CD4-positive, alpha-beta T cell (primary cell): ENCODE data around the gene CCR5AS.

ENCODE experiments used
- ATAC-seq: fragments of 200-7000 bp; cut with Tn5 transposase; one replicate; pipeline ENCODE4 v1.10.0; 2022; ENCODE audit warnings: mild to moderate bottlenecking; ENCODE audit not compliant: poor library complexity
- CTCF ChIA-PET: fragments of 350-600 bp; sonication (Branson Sonifier 250); formaldehyde crosslinking; loops from one replicate; lab custom pipeline; 2021; ENCODE audit warnings: antibody characterized with exemption, inconsistent platforms; lab: Charles Lee
- POLR2A ChIA-PET: fragments of 350-600 bp; sonication (Branson Sonifier 250); formaldehyde crosslinking; loops from one replicate; lab custom pipeline; 2021; ENCODE audit warnings: antibody characterized with exemption, inconsistent platforms; lab: Charles Lee
- DNase-seq, 14 experiments: peaks; one replicate each; pipeline ENCODE4 v3.0.0-alpha.2; 2013 to 2020; ENCODE audit warnings: mixed read lengths in 2 of 14
- H3K27ac ChIP-seq, 2 donors: one replicate each; pipeline versions ENCODE4 v1.5.1 to v1.7.0; 2013; ENCODE audit warnings: low read length in 2 of 2, low read depth in 1 of 2, mild to moderate bottlenecking in 1 of 2
- H3K27me3 ChIP-seq, 2 experiments: 1 replicate in 1 of 2; 2 replicates in 1 of 2; pipeline versions ENCODE4 v1.6.1 to v1.7.0; 2013; ENCODE audit warnings: low read length in 2 of 2, control low read depth in 1 of 2, mild to moderate bottlenecking in 1 of 2, moderate library complexity in 1 of 2; ENCODE audit not compliant: insufficient read depth in 2 of 2, control insufficient read depth in 1 of 2
- H3K36me3 ChIP-seq: one replicate; pipeline ENCODE4 v1.6.1; 2013; ENCODE audit warnings: low read length, control low read depth; ENCODE audit not compliant: insufficient read depth
- H3K4me1 ChIP-seq: one replicate; pipeline ENCODE4 v1.6.1; 2013; ENCODE audit warnings: low read length, control low read depth; ENCODE audit not compliant: insufficient read depth
- H3K4me3 ChIP-seq: one replicate; pipeline ENCODE4 v1.5.1; 2013; ENCODE audit warnings: mild to moderate bottlenecking, low read length, moderate library complexity
- H3K9me3 ChIP-seq, 2 experiments: 1 replicate in 1 of 2; 2 replicates in 1 of 2; pipeline versions ENCODE4 v1.6.1 to v1.7.0; 2013; ENCODE audit warnings: low read length in 2 of 2, mild to moderate bottlenecking in 2 of 2, control low read depth in 1 of 2, moderate library complexity in 1 of 2; ENCODE audit not compliant: control insufficient read depth in 1 of 2, insufficient read depth in 1 of 2
- H3K27ac Mint-ChIP-seq: one replicate; pipeline ENCODE4 v1.8.0; 2020; ENCODE audit warnings: mixed read lengths
- H3K27me3 Mint-ChIP-seq: one replicate; pipeline ENCODE4 v1.8.0; 2021; ENCODE audit warnings: mixed read lengths
- H3K36me3 Mint-ChIP-seq: one replicate; pipeline ENCODE4 v1.8.0; 2021; ENCODE audit warnings: low read depth, mixed read lengths
- H3K4me1 Mint-ChIP-seq: one replicate; pipeline ENCODE4 v1.8.0; 2021; ENCODE audit warnings: low read depth, mixed read lengths
- H3K4me3 Mint-ChIP-seq: one replicate; pipeline ENCODE4 v1.8.0; 2020; ENCODE audit warnings: mild to moderate bottlenecking, mixed read lengths
- H3K9me3 Mint-ChIP-seq: one replicate; pipeline ENCODE4 v1.8.0; 2020; ENCODE audit warnings: mixed read lengths
- CTCF ChIP-seq: fragments of 200-600 bp; IDR thresholded peaks from one replicate; pipeline ENCODE4 v1.8.0; 2022; ENCODE audit warnings: antibody characterized with exemption, mild to moderate bottlenecking
- intact Hi-C, 2 experiments: fragments of 100-400 bp; cut with DNase I in 1 of 2; cut with micrococcal nuclease in 1 of 2; formaldehyde crosslinking; loops; one replicate each; pipeline versions ENCODE4 v1.15.1 to v1.9.0; 2023 to 2025; cut with DNase I, micrococcal nuclease

The CCR5AS gene

DNA sequence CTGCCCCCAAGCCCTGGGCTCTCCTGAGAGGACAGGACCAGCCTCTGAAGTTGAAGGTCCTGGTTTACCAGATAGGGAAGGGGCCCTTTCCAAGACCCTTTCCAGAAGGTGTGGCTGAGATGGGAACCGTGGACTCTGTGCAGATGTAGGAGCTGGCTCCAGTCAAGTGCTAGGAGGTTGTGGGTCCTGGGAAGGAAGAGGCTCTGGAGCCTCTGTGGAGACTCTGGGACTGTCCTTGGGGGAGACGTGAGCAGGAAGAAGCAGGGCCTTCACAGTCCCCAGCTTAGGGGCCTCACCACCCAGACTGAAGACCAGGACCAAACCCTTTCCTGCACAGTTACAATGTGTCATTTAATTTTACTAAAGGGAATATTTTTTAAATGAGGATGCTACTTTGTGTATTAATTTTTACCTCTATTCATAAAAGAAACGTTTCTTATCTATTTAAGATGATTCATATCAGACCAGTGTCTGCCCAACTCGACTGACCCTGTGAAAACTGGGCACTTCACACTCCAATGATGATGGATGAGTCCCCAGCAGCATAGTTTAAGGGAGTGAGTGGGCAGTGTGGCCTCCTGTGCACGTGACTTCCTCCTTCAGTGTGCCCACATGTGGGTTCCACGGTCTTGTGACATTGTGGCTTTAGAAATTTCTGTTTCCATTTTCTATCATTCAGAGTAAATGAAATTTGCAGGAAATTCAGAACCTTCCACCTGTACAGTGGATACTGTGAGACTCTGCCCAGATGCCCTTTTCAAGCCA is 10.9 kb downstream of the CCR5AS start:
- CTCF ChIA-PET, result no interaction called here
- no peaks in the 10 kb centered on the region for H3K36me3 Mint-ChIP-seq
- no peak overlapping the region for H3K27ac Mint-ChIP-seq

DNA sequence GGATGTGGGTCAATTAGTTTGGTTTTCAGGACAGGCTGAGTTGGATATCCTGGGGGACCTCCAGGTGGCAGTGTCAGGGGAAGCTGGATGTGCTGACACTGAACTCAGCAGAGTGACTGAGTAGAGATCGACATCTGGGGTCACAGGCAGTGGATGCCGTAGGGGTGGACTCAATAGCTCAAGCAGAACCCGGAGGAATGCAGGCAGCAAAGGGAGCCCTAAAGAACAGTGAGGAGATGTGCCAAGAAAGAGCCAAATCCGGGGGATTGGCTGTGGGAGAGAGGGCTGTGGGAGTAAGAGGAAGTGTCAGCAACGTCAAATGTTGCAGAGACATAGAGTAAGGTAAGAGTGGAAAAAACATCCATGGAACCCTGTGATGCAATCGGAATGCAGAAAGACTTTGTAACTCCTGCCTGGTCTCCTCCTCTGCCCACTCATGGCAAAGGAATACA is 11.6 kb downstream of the CCR5AS start:
- ChIA-PET POLR2A (no interaction called here), CTCF (no interaction called here)
- H3K36me3 Mint-ChIP-seq, result no peaks in the 10 kb centered on the region
- H3K27me3 Mint-ChIP-seq, result no peaks in the 10 kb centered on the region
- no peak overlapping the region for H3K27ac Mint-ChIP-seq
- no peak for ATAC-seq
- DNase-seq, result peak in 2 of 14 experiments; percentile 35 to 38
- Histone ChIP-seq H3K27me3 (no peaks in the 10 kb centered on the region), H3K36me3 (no peaks in the 10 kb centered on the region), H3K27ac (no peak overlapping the region), H3K9me3 (no peaks in the 10 kb centered on the region), H3K4me3 (no peak overlapping the region), H3K4me1 (peaks cover 6% of the 10 kb centered on the region)
- no peaks in the 10 kb centered on the region for H3K9me3 Mint-ChIP-seq
- no peaks in the 10 kb centered on the region for H3K4me1 Mint-ChIP-seq
- no peak overlapping the region for H3K4me3 Mint-ChIP-seq
- intact Hi-C loops, result no loop called here
- TF ChIP-seq CTCF, result no peak

More for the DNA sequence above, 10.9 kb downstream of the CCR5AS start:
- Mint-ChIP-seq H3K9me3 (no peaks in the 10 kb centered on the region), H3K27me3 (no peaks in the 10 kb centered on the region), H3K4me1 (no peaks in the 10 kb centered on the region), H3K4me3 (no peak overlapping the region)
- POLR2A ChIA-PET, result no interaction called here
- no peak for TF ChIP-seq CTCF
- no peak for ATAC-seq
- Histone ChIP-seq H3K36me3 (no peaks in the 10 kb centered on the region), H3K4me1 (peaks cover 6% of the 10 kb centered on the region), H3K4me3 (no peak overlapping the region), H3K9me3 (no peaks in the 10 kb centered on the region), H3K27me3 (no peaks in the 10 kb centered on the region), H3K27ac (no peak overlapping the region)
- peak in 2 of 14 experiments; percentile 47 to 62 for DNase-seq
- intact Hi-C loops, result no loop called here

DNA sequence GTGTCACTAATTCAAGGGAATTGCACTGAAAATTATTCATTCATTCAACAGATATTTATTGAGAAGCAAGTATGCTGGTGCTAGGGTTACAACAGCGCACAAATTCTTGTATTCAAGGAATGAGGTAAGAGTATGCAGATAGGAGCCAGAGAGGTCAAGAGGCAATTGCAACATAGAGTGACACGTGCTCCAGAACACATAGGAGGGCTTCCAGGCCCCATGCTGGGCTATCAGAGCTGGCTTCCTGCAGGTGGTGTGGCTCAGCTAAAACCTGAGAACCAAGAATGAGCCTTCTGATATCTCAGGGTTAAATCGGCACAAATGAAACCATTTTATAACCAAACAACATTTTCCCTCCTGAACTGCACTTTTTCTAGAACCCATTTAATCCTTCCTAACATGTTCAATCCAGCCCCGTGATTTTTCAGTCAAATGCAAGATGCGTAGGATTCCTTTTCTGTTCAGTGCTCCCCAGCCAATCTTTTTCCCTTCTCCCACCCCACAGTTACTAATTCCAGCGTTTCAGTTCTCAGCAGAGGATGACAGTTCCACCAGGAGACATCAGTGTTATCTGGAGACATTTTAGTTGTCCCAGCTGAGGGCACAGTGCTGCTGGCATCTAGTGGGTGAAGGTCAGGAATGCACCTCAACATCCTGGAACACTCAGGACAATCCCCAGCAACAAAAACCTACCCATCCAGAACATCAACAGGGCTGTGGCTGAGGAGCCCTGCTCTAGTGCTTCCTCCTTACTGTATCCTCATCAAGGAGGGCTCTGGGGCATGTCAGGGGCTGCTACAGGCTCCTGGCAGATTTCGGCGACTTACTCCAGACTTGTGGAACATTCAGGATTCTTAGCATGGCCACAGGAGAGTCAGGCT is 13.1 kb downstream of the CCR5AS start:
- Histone ChIP-seq H3K36me3 (no peaks in the 10 kb centered on the region), H3K4me3 (no peak overlapping the region), H3K4me1 (peaks cover 6% of the 10 kb centered on the region), H3K27me3 (no peaks in the 10 kb centered on the region), H3K9me3 (no peaks in the 10 kb centered on the region), H3K27ac (no peak overlapping the region)
- no peaks in the 10 kb centered on the region for H3K36me3 Mint-ChIP-seq
- no peak for ATAC-seq
- ChIA-PET POLR2A (no interaction called here), CTCF (no interaction called here)
- no peak overlapping the region for H3K27ac Mint-ChIP-seq
- TF ChIP-seq CTCF, result no peak
- H3K27me3 Mint-ChIP-seq, result no peaks in the 10 kb centered on the region
- no peak for DNase-seq
- intact Hi-C loops, result no loop called here
- no peaks in the 10 kb centered on the region for H3K4me1 Mint-ChIP-seq
- H3K9me3 Mint-ChIP-seq, result no peaks in the 10 kb centered on the region
- no peak overlapping the region for H3K4me3 Mint-ChIP-seq
